KMS-11 (cell line): ENCODE measurements around the gene UBC.

Experiments
- H2AFZ ChIP-seq: fragments of 200-600 bp; sonication (generic); 2 replicates; pipeline ENCODE4 v1.6.1; 2016; ENCODE audit warnings: antibody characterized with exemption, mixed run types, low read depth
- H3K27ac ChIP-seq: fragments of 200-600 bp; sonication (generic); 2 replicates; pipeline ENCODE4 v1.6.1; 2016; ENCODE audit warnings: mild to moderate bottlenecking, mixed run types
- H3K27me3 ChIP-seq: fragments of 200-600 bp; sonication (generic); 2 replicates; pipeline ENCODE4 v1.6.1; 2017; ENCODE audit warnings: mild to moderate bottlenecking, low read depth, mixed run types, moderate library complexity; ENCODE audit not compliant: insufficient read depth
- H3K36me3 ChIP-seq: fragments of 200-600 bp; sonication (generic); 2 replicates; pipeline ENCODE4 v1.6.1; 2017; ENCODE audit warnings: mild to moderate bottlenecking, mixed run types; ENCODE audit not compliant: insufficient read depth
- H3K4me1 ChIP-seq: fragments of 200-600 bp; sonication (generic); 2 replicates; pipeline ENCODE4 v1.6.1; 2016; ENCODE audit warnings: mild to moderate bottlenecking, low read depth, mixed run types; ENCODE audit not compliant: poor library complexity, severe bottlenecking
- H3K4me2 ChIP-seq: fragments of 200-600 bp; sonication (generic); 2 replicates; pipeline ENCODE4 v1.7.0; 2016; ENCODE audit warnings: mild to moderate bottlenecking, mixed run types
- H3K4me3 ChIP-seq: fragments of 200-600 bp; sonication (generic); IDR thresholded peaks from 2 replicates; pipeline ENCODE4 v1.6.1; 2017; ENCODE audit warnings: low read depth, low read length, mixed read lengths; ENCODE audit not compliant: insufficient read depth
- H3K79me2 ChIP-seq: fragments of 200-600 bp; sonication (generic); 2 replicates; pipeline ENCODE4 v1.6.1; 2016; ENCODE audit warnings: low read depth, mixed run types; ENCODE audit not compliant: insufficient read depth
- H3K9ac ChIP-seq: fragments of 200-600 bp; sonication (generic); 2 replicates; pipeline ENCODE4 v1.6.1; 2016; ENCODE audit warnings: mild to moderate bottlenecking, mixed run types
- H4K20me1 ChIP-seq: fragments of 200-600 bp; sonication (generic); 2 replicates; pipeline ENCODE4 v1.6.1; 2016; ENCODE audit warnings: mild to moderate bottlenecking, mixed run types; ENCODE audit not compliant: insufficient read depth
- CTCF ChIP-seq: fragments of 200-600 bp; sonication (generic); conservative IDR thresholded peaks from 2 replicates; pipeline ENCODE4 v1.6.1; 2017; ENCODE audit warnings: low read depth, mild to moderate bottlenecking, antibody characterized with exemption, low read length, moderate library complexity, mixed read lengths

Gene UBC

GRCh38 chr12:124954771-124955170 is 40.3 kb upstream of the UBC start:
- Histone ChIP-seq H3K27ac (no peak overlapping the region), H3K79me2 (no peaks in the 10 kb centered on the region), H4K20me1 (no peaks in the 10 kb centered on the region), H2AFZ (no peak overlapping the region), H3K36me3 (no peaks in the 10 kb centered on the region), H3K4me3 (no peak overlapping the region), H3K9ac (no peak overlapping the region), H3K27me3 (no peaks in the 10 kb centered on the region), H3K4me2 (no peak overlapping the region), H3K4me1 (no peaks in the 10 kb centered on the region)
- TF ChIP-seq CTCF, result no peak

DNA sequence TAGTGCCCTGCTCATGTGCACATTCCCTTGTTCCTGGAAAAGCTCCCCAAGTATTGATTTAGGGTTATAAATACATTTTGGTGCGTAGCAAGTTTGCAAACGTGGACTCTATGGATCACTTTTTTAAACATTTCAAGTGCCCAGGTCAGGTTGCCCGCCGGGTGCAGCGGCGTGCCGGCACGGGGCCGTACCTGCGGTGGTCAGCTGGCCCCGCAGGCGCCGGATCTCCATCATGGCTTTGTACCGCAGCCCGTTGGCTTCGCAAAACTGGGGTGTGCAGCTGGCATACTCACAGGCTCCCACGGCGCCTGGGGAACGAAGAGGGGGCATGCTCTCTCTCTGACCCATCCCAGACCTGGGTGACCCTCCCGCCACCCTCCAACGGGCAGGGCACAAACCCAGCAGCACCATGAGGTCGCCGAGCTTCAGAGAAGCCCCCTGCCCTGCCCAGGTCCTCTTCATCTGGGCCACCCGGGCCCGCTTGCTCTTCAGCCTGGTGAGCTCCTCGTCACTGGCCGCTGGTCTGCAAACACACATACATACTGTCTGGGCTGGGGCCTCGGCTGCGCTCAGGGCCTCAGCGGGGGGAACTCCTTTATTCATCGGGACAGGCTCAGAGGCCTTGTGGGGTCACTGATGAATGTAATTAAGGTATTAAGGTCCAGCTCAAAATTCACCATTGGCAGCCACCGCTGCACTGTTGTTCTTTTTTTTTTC is 39.4 kb upstream of the UBC start:
- Histone ChIP-seq H3K27me3 (no peaks in the 10 kb centered on the region), H3K4me3 (no peak overlapping the region), H4K20me1 (no peaks in the 10 kb centered on the region), H3K9ac (no peak overlapping the region), H3K27ac (no peak overlapping the region), H2AFZ (no peak overlapping the region), H3K4me2 (no peak overlapping the region), H3K36me3 (no peaks in the 10 kb centered on the region), H3K4me1 (no peaks in the 10 kb centered on the region), H3K79me2 (no peaks in the 10 kb centered on the region)
- no peak for TF ChIP-seq CTCF

GRCh38 chr12:124952801-124953200 is 38.4 kb upstream of the UBC start:
- Histone ChIP-seq H3K36me3 (no peaks in the 10 kb centered on the region), H3K27ac (no peak overlapping the region), H3K4me2 (no peak overlapping the region)

GRCh38 chr12:124952295-124952694 is 37.8 kb upstream of the UBC start:
- H3K36me3 ChIP-seq, result no peaks in the 10 kb centered on the region
- H3K27me3 ChIP-seq, result no peaks in the 10 kb centered on the region
- no peak overlapping the region for H2AFZ ChIP-seq
- no peaks in the 10 kb centered on the region for H4K20me1 ChIP-seq
- TF ChIP-seq CTCF, result no peak
- no peak overlapping the region for H3K4me2 ChIP-seq
- no peak overlapping the region for H3K4me3 ChIP-seq
- no peaks in the 10 kb centered on the region for H3K4me1 ChIP-seq
- H3K9ac ChIP-seq, result no peak overlapping the region
- no peak overlapping the region for H3K27ac ChIP-seq
- H3K79me2 ChIP-seq, result no peaks in the 10 kb centered on the region

More at GRCh38 chr12:124952801-124953200, 38.4 kb upstream of the UBC start:
- no peak overlapping the region for H3K9ac ChIP-seq
- TF ChIP-seq CTCF, result no peak
- H3K27me3 ChIP-seq, result no peaks in the 10 kb centered on the region
- H3K4me1 ChIP-seq, result no peaks in the 10 kb centered on the region
- no peak overlapping the region for H2AFZ ChIP-seq
- H4K20me1 ChIP-seq, result no peaks in the 10 kb centered on the region
- H3K4me3 ChIP-seq, result no peak overlapping the region
- no peaks in the 10 kb centered on the region for H3K79me2 ChIP-seq
